A673 (cell line): ENCODE data around the gene ZNF529. TPM values are rescaled to one million over a fixed set of nuclear protein-coding genes. Genes with fewer than 3 reads are reported as not detected.
A peak's percentile ranks its signal among the peaks of the same experiment; 100 is the strongest.

Experiments
- BruUV-seq: library from RNA; stranded (reverse); fragments of 400-500 nt; replicated peaks from 2 replicates; lab custom pipeline; 2021; lab: Mats Ljungman, UMichigan
- CTCF ChIA-PET: fragments of 300-600 bp; sonication (Branson Sonifier 250); formaldehyde crosslinking; loops from one replicate; lab custom pipeline; 2022; ENCODE audit warnings: antibody characterized with exemption; lab: Charles Lee
- POLR2A ChIA-PET: fragments of 300-600 bp; sonication (Branson Sonifier 250); formaldehyde crosslinking; loops from one replicate; lab custom pipeline; 2022; ENCODE audit warnings: antibody characterized with exemption; ENCODE audit not compliant: low non-redundant PET; lab: Charles Lee
- DNase-seq: peaks from one replicate; pipeline ENCODE4 v3.0.0-alpha.2; 2015; ENCODE audit warnings: low spot score
- H3K27ac ChIP-seq: fragments of 200-600 bp; sonication (generic); 2 replicates; pipeline ENCODE4 v1.5.1; 2016; ENCODE audit warnings: mixed run types, low read depth, mild to moderate bottlenecking, mixed read lengths, antibody characterized with exemption, low read length; ENCODE audit not compliant: poor library complexity, severe bottlenecking
- H3K27me3 ChIP-seq: fragments of 200-600 bp; sonication (generic); replicated peaks from 2 replicates; pipeline ENCODE4 v1.6.1; 2017; ENCODE audit warnings: mixed run types, low read depth, mild to moderate bottlenecking, mixed read lengths, antibody characterized with exemption, low read length; ENCODE audit not compliant: insufficient read depth, poor library complexity
- H3K36me3 ChIP-seq: fragments of 200-600 bp; sonication (generic); 2 replicates; pipeline ENCODE4 v1.6.1; 2016; ENCODE audit warnings: mixed run types, mild to moderate bottlenecking, mixed read lengths, antibody characterized with exemption, low read length; ENCODE audit not compliant: insufficient read depth, poor library complexity, severe bottlenecking
- H3K4me1 ChIP-seq: fragments of 200-600 bp; sonication (generic); 2 replicates; pipeline ENCODE4 v1.6.1; 2017; ENCODE audit warnings: mixed run types, mild to moderate bottlenecking, mixed read lengths, antibody characterized with exemption, low read length; ENCODE audit not compliant: insufficient read depth, poor library complexity, severe bottlenecking
- H3K4me3 ChIP-seq: fragments of 200-600 bp; sonication (generic); 2 replicates; pipeline ENCODE4 v1.5.1; 2016; ENCODE audit warnings: low read depth, mixed run types, mild to moderate bottlenecking, mixed read lengths, low read length; ENCODE audit not compliant: poor library complexity, severe bottlenecking
- H3K9me3 ChIP-seq: fragments of 200-600 bp; sonication (generic); 2 replicates; pipeline ENCODE4 v1.6.1; 2016; ENCODE audit warnings: mixed run types, low read depth, mild to moderate bottlenecking, mixed read lengths, antibody characterized with exemption, low read length; ENCODE audit not compliant: poor library complexity, severe bottlenecking
- EZH2 ChIP-seq: fragments of 200-600 bp; sonication (generic); IDR thresholded peaks from 2 replicates; pipeline ENCODE4 v1.6.1; 2017; ENCODE audit warnings: borderline replicate concordance, low read depth, mild to moderate bottlenecking, mixed read lengths, antibody characterized with exemption, low read length; ENCODE audit not compliant: poor library complexity, severe bottlenecking
- intact Hi-C: fragments of 100-400 bp; cut with micrococcal nuclease; formaldehyde crosslinking; loops from one replicate; pipeline ENCODE4 v1.10.0; 2022; ENCODE audit not compliant: unreplicated experiment
- total RNA-seq: library from RNA; stranded (reverse); gene quantifications from 2 replicates; pipeline ENCODE4 v1.2.3, GENCODE V29; 2021
- TF ChIP-seq, protein P1 (sequence below): fragments of 300-800, 200-600 bp; sonication (generic); conservative IDR thresholded peaks from 2 replicates; pipeline ENCODE4 v1.5.1; 2017; ENCODE audit warnings: low read depth, mild to moderate bottlenecking, antibody characterized with exemption, low read length, moderate library complexity, mixed read lengths

ZNF529 gene
- total RNA-seq, 1 experiment from 2014 or later = 17.8 TPM

DNA sequence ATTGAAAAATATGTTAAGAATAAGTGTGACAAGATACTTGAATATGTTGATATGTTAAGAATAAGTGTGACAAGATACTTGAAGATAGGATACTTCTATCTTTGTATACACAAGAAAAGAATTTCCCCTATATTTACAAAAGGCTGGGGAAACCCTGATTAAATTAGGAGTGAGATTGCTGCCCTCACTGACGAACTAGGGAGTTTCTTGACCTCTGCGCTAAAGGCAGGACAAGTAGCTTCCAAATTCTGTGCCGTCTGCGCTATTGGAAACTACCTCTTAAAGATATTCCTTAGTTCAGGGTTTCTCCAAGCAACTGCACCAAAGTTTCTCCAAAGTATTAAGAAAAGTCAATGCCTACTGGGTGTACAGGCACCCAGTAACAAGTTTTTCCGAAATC is 45.8 kb downstream of the ZNF529 start:
- TSS peak; percentile 80 for BruUV-seq
- intact Hi-C loops = no loop called here
- peaks cover 31% of the 10 kb centered on the region for H3K9me3 ChIP-seq
- peaks cover 21% of the 10 kb centered on the region for H3K36me3 ChIP-seq
- CTCF ChIA-PET = no interaction called here
- POLR2A ChIA-PET = no interaction called here
- H3K4me1 ChIP-seq = no peaks in the 10 kb centered on the region
- peak overlapping the region; percentile 90 for H3K27ac ChIP-seq
- no peak for DNase-seq
- no peaks in the 10 kb centered on the region for H3K27me3 ChIP-seq
- peak overlapping the region; percentile 77 for H3K4me3 ChIP-seq
- TF ChIP-seq EZH2 = no peak
- TF ChIP-seq, protein P1, sequence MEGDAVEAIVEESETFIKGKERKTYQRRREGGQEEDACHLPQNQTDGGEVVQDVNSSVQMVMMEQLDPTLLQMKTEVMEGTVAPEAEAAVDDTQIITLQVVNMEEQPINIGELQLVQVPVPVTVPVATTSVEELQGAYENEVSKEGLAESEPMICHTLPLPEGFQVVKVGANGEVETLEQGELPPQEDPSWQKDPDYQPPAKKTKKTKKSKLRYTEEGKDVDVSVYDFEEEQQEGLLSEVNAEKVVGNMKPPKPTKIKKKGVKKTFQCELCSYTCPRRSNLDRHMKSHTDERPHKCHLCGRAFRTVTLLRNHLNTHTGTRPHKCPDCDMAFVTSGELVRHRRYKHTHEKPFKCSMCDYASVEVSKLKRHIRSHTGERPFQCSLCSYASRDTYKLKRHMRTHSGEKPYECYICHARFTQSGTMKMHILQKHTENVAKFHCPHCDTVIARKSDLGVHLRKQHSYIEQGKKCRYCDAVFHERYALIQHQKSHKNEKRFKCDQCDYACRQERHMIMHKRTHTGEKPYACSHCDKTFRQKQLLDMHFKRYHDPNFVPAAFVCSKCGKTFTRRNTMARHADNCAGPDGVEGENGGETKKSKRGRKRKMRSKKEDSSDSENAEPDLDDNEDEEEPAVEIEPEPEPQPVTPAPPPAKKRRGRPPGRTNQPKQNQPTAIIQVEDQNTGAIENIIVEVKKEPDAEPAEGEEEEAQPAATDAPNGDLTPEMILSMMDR = no peak

DNA sequence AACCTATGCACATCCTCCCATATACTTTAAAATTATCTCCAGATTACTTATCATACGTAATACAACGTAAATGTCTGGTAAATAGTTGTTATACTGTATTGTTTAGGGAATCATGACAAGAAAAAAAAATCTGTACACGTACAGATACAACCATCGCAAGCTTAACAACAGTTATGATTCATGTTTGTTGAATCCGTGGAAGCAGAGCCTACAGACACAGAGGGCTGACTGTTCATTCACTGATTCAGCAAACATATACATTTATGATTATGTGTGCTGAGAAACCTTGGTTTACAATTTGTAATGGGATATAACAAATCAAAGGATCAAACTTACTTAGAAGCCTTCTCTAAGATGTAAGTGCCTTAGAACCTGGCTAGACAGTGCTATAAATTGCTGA is 46.5 kb downstream of the ZNF529 start:
- Histone ChIP-seq H3K4me3 (no peak overlapping the region), H3K36me3 (peaks cover 27% of the 10 kb centered on the region), H3K27ac (no peak overlapping the region), H3K4me1 (no peaks in the 10 kb centered on the region), H3K9me3 (peaks cover 36% of the 10 kb centered on the region), H3K27me3 (no peaks in the 10 kb centered on the region)
- POLR2A ChIA-PET = interaction anchor here (0.7 kb wide), 1 partner anchor 17 kb away, joined by 3 read pairs; no protein-coding TSS in a partner anchor
- no TSS peak for BruUV-seq
- TF ChIP-seq, protein P1 = no peak
- no peak for TF ChIP-seq EZH2
- no peak for DNase-seq
- CTCF ChIA-PET = no interaction called here
- intact Hi-C loops = no loop called here

- H3K9me3 ChIP-seq = peaks cover 42% of the 10 kb centered on the region
- CTCF ChIA-PET = no interaction called here
- no peaks in the 10 kb centered on the region for H3K4me1 ChIP-seq
- no peak overlapping the region for H3K27ac ChIP-seq
- TF ChIP-seq, protein P1 = no peak
- TF ChIP-seq EZH2 = no peak
- H3K27me3 ChIP-seq = no peaks in the 10 kb centered on the region
- BruUV-seq = no TSS peak
- intact Hi-C loops = no loop called here
- no peak for DNase-seq
- H3K36me3 ChIP-seq = peaks cover 37% of the 10 kb centered on the region
- POLR2A ChIA-PET = no interaction called here
- H3K4me3 ChIP-seq = no peak overlapping the region
Observed at GRCh38 chr19:36524617-36525016, 48.5 kb downstream of the ZNF529 start.
